ENCODE measurements around the gene AFAP1.

AFAP1 gene

DNA sequence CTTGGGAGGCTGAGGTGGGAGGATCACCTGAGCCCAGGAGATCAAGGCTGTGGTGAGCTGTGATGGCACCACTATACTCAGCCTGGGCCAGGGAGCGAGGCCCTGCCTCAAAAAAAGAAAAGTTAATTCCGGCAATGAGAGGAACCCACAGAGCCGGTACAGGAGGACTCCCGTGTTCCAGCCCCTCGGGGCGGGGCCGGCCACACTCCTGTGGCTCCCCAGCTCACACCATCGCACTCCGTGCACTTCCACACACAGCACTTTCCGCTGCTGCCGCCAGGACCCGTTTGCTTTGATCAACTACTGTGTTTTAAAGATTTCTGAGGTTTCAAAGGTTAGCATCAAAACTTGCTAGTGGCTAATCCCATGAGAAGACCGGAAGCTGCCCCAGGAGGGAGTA lies 171.7 kb downstream of the AFAP1 start:
- DNase-seq (ENCODE audit: low read depth) = no peak

DNA sequence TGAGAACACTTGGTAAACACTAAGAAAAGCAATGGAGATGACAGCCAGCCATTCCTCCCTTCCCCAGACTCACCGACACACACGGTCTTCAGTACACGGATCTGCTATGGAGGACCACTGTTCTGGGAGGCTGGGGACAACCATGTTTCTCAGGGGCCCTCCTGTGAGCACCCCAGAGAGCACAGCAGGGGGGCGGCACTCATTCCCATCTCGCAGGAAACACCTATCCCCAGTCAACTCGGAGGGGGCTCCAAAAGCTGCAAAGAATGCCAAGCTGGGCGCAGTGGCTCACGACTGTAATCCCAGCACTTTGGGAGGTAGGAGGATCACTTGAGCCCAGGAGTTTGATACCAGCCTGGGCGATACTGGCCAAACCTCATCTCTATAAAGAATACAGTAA lies 172.1 kb downstream of the AFAP1 start:
- no peak for DNase-seq (ENCODE audit: low read depth)

DNA sequence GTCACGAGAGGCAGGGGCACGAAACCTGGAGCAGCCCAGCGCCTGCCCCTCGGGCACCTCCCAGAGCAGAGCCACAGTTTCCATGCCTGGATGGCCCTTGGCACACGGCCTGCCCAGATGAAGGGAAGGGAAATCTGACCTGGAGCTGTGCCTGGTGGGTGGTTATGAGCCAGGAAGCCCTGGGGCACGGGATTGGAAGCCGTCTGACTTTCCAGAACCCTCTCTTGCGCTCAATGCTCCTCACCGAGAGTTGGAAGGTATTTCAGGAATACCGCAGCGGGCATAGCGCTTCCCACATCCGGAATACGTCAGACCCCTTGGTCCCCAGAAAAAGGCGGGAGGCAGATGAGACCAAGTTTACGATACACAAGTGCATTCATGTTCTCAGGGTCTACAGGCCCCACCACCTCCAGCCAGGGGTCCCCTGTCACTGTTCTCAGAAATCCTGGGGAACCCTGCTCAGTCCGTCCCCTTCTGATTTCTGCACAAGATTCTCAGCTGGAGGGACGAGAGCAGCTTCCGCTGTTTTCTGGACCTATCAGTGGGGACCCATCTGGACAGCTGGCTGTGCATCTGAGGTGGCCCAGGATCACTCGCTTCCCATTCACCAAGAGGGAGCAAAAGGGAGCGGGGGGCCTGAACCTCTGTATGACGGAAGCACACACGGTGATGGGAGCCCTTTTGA lies 172.9 kb downstream of the AFAP1 start:
- no peak for DNase-seq (ENCODE audit: low read depth)

DNA sequence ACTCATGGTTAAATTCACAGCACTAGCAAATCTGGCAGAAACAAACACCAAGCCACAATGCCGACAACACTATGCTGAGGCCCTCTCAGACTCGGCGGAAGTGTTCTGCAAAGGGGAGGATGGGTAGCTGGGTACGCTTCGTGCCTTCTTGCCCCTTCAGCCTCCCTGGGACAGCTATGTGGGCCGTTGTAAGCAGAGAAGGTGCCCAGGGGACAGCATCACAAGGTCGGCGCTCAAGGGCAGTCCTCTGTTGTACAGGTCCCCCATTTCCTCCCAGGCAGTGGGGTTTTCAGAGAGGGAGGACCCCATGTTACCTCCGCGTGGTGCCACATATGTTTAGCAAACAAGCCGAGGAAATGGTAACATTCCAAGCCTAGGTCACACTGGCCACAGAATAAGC lies 173.6 kb downstream of the AFAP1 start:
- no peak for DNase-seq (ENCODE audit: low read depth)

DNA sequence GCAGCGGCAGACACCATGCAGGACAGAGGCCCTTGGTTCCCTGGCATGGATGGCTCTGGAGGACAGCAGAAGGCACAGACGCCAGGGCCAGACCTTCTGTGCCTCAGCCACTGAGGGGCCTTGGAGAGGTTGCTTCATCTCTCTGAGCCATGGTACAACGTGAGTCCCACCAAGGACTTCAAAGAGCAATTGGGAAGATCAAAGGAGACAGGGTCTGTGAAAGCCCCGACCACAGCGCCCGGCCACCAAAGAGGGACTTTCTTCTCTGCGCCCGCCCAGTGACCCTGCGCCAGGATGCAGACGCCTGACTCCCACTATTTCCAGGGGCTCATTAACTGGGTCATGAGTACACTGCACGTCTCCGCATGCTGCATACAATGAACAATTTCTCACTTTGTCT lies 174.0 kb downstream of the AFAP1 start:
- DNase-seq (ENCODE audit: low read depth) = no peak

DNA sequence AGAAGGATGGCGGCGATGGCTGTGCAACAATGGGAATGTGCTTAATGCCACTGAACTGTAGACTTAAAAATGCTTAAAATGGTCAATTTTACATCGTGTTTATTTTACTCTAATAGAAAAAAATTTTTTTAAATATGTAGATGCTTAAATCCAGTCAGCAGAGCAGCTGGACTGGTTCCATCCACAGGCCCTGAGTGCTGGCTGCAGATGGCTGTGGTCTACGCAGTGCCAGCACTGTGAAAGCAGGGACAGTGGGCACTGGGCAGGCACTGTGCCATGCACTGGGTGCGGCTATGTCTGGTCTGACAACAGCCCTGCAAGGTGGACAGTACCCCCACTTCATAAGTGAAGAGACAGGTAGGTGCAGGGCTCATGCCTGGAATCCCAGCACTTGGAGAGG lies 175.2 kb downstream of the AFAP1 start:
- no peak for DNase-seq (ENCODE audit: low read depth)

DNA sequence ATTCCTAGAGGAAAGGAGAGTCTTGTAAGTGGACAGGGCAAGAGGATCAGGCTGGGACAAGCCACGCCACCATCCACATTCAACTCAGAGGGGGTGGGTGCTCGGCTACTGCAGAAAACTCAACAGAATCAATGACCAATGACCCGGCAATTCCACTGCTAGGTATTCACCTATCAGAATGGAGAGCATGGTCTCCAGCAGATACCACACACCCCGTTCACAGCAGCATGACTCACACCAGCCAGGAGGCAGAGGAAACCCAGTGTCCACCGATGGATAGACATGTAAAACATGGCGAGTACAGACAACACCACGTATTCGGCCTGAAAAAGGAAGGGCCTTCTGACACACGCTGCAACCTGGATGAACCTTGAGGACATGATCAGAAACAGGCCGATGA lies 175.9 kb downstream of the AFAP1 start:
- DNase-seq (ENCODE audit: low read depth) = no peak

DNA sequence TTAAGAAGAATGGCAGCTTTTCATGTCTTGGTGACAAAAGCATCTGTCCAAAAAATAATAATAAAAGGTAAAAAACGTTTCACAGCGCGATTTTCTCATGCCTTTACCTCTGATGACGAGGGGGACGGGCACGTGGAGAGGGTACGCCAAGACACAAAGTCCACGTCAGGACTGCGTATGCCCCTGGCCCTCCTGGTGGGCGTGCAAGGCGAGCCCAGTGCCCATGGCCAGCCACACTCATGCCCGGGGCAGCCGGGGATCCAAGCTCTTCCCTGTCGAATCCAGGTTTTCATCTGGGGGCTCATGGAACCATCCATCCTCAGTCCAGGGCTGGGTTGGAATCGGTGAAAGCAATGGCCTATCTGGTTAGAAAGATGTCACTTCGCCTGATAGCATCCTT lies 176.6 kb downstream of the AFAP1 start:
- no peak for DNase-seq (ENCODE audit: low read depth)

DNA sequence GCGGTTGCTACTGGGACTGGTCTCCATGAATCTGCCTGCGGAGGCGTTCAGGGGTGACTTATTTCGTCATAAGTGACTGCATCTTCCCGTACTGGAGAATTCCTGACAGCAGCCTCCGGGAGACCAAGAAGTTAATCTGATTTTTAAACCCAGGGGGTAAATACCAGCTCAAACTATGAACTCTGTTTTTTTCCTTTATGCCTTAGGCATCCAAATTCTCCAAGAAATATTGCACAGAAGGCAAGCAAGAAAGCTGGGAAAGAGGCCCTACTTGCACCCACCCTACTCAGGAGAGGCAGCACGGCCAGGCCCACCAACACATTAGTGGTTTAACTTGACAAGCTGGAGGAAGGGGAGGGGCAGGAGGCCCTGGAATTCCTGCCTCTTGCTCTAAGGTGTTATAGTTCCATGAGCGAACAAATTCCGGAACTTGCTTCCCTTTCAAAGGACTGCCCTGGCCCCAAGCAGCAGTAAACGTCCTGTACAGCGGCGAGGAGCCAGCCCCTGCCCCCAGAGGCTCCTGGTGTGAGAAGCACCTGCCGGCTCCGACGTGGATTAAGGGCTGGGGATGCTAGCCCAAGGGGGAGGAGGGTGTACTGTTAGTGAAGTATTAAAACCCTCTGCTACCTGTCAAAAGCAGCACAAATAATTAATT lies 177.2 kb downstream of the AFAP1 start:
- DNase-seq (ENCODE audit: low read depth) = no peak

DNA sequence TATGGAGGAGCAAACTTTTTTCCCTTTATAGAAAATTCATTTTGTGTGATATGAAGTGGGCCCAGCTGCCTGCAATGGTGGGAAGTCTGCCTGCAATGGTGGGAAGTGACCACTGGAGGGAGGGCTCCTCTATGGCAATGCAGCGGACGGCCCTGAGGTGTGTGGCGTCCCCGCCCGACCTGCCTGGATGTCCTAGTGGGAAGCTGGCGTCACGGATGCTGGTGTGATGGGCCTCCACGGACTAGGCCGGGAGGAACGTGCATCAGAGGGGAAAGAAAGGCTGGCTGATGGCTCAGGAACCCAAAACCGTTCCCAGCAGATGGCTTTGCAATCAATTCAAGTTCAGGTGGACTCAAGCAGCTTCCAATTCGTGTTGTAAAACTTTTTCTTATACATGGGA lies 177.9 kb downstream of the AFAP1 start:
- no peak for DNase-seq (ENCODE audit: low read depth)

DNA sequence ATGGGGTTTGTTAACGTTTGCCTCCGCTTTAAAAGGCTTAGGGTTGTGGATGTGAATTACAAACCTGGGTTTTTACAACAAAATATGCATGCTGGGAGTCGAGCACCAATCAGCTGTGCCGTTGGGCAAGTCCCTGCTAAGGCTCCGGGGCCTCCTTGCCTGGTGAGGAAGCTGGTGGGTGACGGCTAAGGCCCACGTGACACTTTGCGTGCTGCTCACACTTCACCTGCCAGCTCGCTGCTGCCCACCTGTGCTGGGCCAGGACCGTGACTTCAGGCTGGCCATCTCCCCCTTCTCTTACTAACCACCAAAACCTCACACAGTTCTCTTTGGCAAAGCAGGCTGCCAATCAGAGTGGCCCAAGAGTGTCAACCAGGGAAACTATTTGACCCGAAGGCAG lies 178.3 kb downstream of the AFAP1 start:
- no peak for DNase-seq (ENCODE audit: low read depth)

DNA sequence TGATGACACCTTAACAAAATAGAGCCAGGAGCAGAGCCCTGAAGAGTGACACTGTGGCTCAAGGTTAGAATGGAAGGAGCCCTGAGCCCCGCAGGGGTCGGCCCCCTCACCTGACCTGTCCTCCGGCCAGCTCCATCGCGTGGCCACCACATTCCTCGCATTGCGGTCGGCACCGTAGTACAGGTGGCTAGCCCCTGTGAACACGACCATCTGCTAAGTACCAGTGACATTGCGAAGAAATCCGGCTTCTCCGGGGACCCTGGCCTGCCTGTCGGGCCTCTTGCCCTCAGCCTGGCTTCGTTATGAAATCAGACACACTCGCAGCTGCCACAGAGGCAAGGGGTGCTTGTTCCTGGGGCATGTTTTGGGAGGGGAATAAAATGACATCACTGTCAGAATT lies 179.0 kb downstream of the AFAP1 start:
- DNase-seq (ENCODE audit: low read depth) = no peak

DNA sequence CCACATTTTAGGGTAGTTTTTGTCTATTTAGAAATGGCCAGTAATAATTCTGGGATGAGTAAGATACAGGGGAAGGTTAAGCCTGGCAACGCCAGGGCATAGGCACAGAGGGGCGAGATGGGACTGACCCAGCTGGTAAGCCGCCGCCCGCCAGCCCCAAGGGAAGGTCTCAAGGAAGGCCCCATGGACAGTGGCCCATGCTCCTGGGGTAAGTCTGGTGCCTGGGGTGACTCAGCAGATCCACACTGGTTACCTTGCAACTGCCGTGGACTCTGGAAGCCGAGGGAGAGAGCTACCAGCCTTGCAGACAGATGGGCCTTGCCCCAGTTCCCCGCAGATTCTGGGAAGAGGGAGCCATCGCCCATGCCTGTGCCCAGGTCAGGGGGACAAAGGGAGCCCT lies 179.4 kb downstream of the AFAP1 start:
- no peak for DNase-seq (ENCODE audit: low read depth)

DNA sequence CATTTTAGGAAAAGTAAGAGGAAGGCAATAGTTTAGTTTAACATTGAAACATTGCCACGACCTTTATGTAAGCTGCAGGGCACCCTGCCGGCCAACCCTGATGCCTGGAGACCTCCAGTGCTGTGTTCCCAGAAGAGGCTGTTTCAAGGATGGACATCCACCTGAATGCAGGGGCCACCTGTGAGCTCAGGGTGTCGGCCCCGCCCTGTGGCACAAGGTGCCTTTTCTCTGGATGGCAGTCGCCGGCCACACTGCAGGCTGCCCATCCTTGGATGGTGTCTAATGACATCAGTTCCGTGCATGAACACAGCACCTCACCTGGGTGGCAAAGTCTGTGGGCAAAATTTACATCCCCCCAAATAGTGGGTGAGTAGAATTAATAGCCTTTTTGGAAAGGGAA lies 180.0 kb downstream of the AFAP1 start:
- no peak for DNase-seq (ENCODE audit: low read depth)

DNA sequence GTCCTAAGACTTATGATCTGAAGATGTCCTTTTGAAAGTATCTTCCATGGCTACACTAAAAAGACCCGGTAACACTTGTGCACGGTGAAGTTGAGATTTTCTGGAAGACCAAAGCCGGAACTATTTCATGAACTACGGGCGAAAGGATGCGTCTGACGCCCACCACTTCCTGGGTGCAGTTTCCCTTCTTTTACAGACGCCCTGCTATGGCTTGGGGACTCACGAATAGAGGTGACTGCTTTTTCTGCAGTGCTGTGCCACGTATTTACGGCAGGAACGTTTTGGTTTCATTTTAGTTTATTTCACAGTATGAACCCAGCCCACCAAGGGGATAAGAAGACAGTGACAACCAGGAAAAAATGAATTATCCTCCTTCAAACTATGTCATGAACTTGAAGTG lies 180.4 kb downstream of the AFAP1 start:
- DNase-seq (ENCODE audit: low read depth) = peak; percentile 44

DNA sequence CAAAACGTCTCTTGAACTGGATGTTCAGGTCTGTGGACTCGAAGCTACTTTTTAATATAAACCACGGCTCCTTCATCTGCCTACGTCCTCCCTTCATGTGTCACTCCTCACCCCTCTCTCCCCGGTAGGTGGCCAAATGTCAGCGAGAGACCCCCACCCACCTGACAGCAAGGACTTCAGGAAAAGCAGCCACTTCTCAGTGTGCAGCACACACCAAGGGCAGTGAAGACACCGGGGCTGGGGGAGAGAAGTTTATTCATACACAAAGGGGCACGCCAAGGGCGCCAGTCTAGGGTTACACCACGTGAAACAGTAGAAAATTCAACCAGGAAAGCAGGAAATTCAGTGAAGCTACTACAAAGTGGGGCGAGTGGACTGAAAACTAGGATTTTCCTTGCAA lies 181.2 kb downstream of the AFAP1 start:
- DNase-seq (ENCODE audit: low read depth) = no peak

DNA sequence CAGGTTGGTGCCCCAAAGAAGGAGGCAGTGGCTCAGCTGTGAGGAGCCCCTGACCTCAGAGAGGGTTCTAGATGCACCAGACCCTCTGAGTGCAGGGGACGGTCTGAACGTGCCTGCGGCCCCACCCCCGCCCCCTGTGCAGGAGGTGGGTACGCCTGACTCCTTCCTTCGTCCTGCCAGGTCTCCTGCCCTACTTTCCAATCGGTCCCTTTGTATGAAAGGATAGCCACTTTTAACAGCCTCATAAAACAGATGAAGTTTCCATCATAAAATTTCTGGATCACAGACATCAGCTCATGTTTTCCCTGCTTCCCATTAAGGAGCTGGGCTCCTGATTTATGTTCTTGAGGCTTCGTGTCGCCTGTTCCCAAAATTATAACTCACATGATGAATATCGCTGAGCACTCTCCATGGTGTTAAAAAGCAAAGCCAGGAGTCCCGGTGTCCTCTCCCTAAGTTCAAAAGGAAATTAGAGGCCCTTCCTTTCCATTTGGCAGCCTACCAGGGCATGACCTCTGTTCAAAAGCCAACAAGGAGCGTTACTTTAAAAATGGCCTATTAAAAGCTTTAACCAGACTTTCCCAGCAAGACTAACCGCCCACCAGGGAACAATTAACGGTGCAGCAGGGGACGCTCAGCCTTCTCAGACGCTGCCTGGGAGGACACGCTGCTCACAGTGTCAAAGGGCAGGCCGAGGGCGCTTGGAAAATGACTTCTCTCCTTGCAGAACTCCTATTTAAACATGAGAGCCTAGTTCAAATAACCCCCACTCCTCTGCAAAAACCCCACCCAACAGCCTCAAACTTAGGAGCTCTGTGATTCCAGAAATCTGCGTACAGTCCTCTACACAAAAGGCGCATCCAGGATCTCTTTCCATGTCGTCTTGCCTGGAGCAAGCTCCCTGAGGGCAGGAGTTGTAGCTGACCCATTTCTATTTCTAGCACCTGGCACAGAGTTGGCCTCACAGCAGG lies 181.9 kb downstream of the AFAP1 start:
- no peak for DNase-seq (ENCODE audit: low read depth)

DNA sequence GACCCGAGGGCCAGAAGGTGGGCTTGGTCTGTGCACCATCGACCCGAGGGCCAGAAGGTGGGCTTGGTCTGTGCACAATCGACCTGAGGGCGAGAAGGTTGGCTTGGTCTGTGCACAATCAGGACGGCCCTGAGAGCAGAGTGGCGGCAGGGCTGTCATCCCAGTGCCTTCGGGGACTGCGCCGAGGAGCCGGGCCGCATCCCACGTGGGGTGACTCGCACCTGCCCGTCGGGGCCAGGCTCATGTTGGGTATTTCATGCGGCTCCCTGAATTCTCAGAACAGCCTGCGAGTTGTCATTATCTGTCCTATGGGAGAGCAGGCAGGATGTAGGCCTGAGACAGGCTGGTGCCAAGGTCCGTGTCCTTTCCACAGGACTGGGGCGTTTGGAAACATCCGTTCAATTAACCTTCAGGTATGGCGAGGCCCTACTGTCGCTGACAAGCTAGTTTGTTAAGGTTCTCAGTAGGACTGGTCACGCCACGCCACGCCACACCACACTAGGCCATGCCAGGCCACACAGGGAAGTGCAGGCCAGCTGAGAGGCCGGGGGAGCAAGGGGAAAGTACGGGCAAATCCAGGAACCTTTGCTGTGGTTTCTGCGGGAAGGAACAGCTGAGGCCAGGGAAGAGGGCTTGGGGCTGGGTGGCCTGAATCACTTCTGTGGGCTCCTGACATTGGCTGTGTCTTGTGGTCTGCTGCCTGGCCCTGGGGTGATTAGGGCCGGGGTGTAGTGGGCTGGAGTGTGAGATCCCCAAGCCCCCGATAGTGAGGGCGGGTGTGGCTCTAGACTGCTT lies 182.9 kb downstream of the AFAP1 start:
- DNase-seq (ENCODE audit: low read depth) = no peak

DNA sequence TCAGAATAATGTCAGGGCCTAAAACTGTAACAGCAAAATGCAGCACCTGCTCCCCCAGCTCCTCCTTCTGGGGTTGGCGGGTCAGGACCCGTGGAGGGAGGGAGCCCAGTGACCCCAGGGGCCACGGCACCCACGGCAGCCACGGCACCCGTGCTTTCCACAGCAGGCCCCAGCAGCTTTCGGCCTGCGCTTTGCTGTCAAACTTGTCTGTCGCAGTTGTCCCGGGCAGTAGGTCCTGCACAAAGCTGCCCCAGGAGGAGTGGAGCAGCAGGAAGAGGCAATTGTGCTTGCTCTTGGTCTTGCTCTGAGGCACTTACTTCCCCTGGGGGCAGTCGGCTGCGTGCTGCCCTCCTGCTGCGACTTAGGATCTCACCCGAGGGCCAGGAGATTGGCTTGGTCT lies 183.6 kb downstream of the AFAP1 start:
- no peak for DNase-seq (ENCODE audit: low read depth)

DNA sequence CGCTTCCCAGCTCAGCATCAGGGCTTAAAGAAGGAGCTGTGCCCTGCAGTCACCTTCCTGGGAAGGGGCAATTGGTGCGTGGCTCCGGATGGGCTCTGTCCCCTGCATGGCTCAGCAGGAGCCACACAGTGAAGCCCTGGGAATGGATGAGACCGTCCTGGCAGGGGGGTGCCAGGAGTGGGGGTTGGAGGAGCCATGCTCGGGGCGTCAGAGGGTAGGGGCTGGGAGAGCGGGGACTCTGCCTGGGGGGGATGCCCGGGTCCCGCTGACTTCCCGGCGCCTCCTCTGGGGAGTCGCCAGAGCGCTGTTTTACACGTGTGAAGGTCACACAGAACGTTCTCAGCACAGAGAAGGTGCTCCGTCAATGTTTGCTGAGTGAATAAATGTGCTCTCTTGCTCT lies 184.1 kb downstream of the AFAP1 start:
- DNase-seq (ENCODE audit: low read depth) = no peak

DNA sequence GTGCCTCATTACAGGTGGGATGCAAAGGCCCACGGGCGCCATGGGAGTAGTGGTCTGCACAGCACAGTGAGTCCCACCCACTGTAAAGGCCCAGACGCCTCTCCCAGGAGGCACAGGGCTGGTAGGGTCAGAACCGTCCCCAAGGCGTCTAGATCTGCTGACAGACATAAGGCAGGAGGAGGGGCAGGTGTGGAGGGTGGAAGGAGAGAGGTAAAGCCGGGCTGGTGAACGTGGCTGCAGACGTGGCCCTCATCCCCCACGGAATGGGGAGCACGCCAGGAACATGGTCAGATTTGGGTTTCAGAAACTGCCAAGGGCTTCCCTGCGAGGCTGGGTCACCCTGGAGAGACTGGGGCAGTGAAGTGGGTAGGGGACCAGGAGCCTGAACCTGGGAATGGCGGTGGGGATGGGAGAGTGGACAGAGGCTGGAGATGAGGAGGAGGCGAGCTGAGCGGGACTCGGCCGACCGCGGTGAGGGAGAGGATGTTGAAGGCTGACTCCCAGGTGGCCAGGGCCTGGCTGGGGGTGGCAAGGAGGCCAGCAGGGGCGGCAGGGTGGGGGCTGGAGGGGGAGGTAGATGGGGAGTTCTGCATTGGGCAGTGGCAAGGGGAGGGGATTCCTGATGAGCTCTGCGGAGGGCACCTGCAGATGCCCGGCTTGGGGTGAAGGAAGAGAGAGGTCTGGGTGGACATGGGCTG lies 184.9 kb downstream of the AFAP1 start:
- DNase-seq (ENCODE audit: low read depth) = no peak

Data from stimulated activated CD8-positive, alpha-beta memory T cell treated with anti-CD3 and anti-CD28 coated beads, Interleukin-12 subunit alpha, Interleukin-12 subunit beta, amount 100 ng/mL, for 4 hours (primary cell).